ENCODE results near the gene PRDM13. TPM values are rescaled to one million over a fixed set of nuclear protein-coding genes. Genes with fewer than 3 reads are reported as not detected.
"Not testable (repeated sequence)": the region's sequence is repeated elsewhere in the genome, so short reads cannot be mapped to it uniquely, and the experiment has no call there.

The PRDM13 gene
- total RNA-seq, 2 experiments from 2014 or later = not detected

- peak; percentile 49 for DNase-seq
- POLR2A ChIA-PET = interaction anchor here (0.8 to 1.1 kb wide), 2 partner anchors 10 to 45 kb away, joined by 3 read pairs; partner anchors contain the start of gene CCNC
- CTCF ChIA-PET = no interaction called here
- Mint-ChIP-seq H3K36me3 (ENCODE audit: low read depth) (peaks cover 6% of the 10 kb centered on the region), H3K9me3 (ENCODE audit: insufficient read depth) (peaks cover 4% of the 10 kb centered on the region), H3K27ac (no peak overlapping the region), H3K4me1 (ENCODE audit: low read depth) (peaks cover 35% of the 10 kb centered on the region), H3K4me3 (peak overlapping the region; percentile 70), H3K27me3 (ENCODE audit: low read depth) (peaks cover 73% of the 10 kb centered on the region)
- ATAC-seq = peak; percentile 75
Measured at GRCh38 chr6:99613705-99614429, 7.2 kb downstream of the PRDM13 start.

- peak overlapping the region; percentile 3 for H3K27ac Mint-ChIP-seq
- H3K4me1 Mint-ChIP-seq (ENCODE audit: low read depth) = peaks cover 30% of the 10 kb centered on the region
- peak; percentile 32 for ATAC-seq
- peak; percentile 54 for DNase-seq
- peaks cover 6% of the 10 kb centered on the region for H3K36me3 Mint-ChIP-seq (ENCODE audit: low read depth)
- H3K27me3 Mint-ChIP-seq (ENCODE audit: low read depth) = peaks cover 72% of the 10 kb centered on the region
- peaks cover 4% of the 10 kb centered on the region for H3K9me3 Mint-ChIP-seq (ENCODE audit: insufficient read depth)
- POLR2A ChIA-PET = interaction anchor here (0.8 to 1.1 kb wide), 2 partner anchors 10 to 46 kb away, joined by 3 read pairs; partner anchors contain the start of gene CCNC
- peak overlapping the region; percentile 70 for H3K4me3 Mint-ChIP-seq
- CTCF ChIA-PET = no interaction called here
Measured at GRCh38 chr6:99614430-99615186, 8.0 kb downstream of the PRDM13 start.

DNA sequence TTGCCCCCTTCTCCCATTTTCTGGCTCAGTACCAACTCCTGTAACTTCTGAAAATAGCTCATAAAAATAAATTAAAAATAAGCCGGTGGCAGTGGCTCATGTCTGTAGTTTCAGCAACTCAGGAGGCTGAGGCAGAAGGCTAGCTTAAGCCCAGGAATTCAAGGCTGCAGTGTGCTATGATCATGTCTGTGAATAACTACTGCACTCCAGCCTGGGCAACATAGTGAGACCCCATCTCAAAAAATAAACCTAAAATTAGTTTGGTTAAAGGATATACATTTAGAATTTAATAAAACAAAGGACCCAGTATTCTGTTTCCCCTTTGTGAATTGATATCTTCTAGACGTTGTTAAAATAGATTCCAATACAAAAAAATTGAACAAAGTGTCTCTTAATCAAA, 10.5 kb downstream of the PRDM13 start:
- Mint-ChIP-seq H3K36me3 (ENCODE audit: low read depth) (peaks cover 6% of the 10 kb centered on the region), H3K4me3 (no peak overlapping the region), H3K4me1 (ENCODE audit: low read depth) (peaks cover 9% of the 10 kb centered on the region), H3K27ac (no peak overlapping the region), H3K9me3 (ENCODE audit: insufficient read depth) (peaks cover 4% of the 10 kb centered on the region), H3K27me3 (ENCODE audit: low read depth) (peaks cover 68% of the 10 kb centered on the region)
- ChIA-PET POLR2A (no interaction called here), CTCF (interaction anchor here (1.3 kb wide), 1 partner anchor 29 kb away, joined by 4 read pairs; no protein-coding TSS in a partner anchor)
- no peak for ATAC-seq
- no peak for DNase-seq

DNA sequence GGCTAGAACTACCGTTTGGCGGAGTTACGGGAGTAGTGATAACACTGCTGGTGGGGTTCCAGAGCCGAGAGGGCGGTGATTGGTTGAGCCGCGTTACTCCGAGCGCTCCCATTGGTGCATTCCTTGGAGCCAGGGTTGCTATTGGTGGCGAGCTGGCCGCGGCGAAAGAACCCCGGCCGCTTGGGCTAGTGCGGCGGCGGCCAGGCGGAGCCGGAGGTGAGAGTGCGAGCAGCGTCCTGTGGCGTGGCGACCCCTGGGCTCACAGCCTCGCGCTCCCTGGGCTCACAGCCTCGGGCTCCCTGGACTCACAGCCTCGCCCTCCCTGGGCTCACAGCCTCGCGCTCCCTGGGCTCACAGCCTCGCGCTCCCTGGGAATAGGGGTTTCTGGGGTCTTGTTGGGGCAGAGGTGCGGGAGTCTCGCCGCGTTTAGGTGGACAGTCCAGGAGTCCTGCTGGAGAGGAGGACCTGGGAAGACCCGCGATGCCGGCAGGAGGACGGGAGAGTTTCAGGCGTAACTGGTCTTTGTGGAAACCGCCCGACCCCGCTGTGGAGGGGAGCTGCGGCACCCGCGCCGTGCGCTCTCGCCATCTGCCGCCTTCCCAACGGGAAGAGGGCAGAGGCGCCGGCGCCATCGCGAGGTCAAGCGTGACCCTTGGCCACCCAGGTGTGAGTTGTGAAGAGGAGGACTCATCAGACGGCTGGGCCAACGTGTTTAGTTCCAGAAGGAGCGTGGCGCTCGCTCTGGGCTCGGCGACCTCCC, 12.2 kb downstream of the PRDM13 start:
- H3K27ac Mint-ChIP-seq = no peak overlapping the region
- DNase-seq (no peak), ATAC-seq (no peak)
- H3K4me1 Mint-ChIP-seq (ENCODE audit: low read depth) = peaks cover 9% of the 10 kb centered on the region
- H3K27me3 Mint-ChIP-seq (ENCODE audit: low read depth) = peaks cover 71% of the 10 kb centered on the region
- CTCF ChIA-PET = interaction anchor here (1.0 kb wide), 1 partner anchor 30 kb away, joined by 3 read pairs; no protein-coding TSS in a partner anchor
- H3K36me3 Mint-ChIP-seq (ENCODE audit: low read depth) = peaks cover 6% of the 10 kb centered on the region
- POLR2A ChIA-PET = no interaction called here
- H3K4me3 Mint-ChIP-seq = no peak overlapping the region
- H3K9me3 Mint-ChIP-seq (ENCODE audit: insufficient read depth) = peaks cover 4% of the 10 kb centered on the region

DNA sequence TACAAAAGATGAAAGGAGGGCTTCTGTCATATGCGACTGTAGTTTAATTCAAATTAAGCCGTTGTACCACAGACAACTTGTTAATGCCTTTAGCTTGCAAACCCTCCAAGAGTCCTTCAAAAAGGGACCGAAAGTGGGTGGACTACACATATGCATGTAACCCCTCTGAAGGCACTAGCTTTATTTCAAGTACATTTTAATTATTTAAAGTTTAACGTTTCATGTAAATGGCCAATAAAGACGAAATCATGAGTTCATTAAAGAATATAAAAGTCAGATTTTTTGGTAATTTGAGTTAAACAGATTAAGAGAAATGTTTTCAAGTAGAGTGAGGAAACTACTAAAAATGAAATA, 12.8 kb downstream of the PRDM13 start:
- POLR2A ChIA-PET = no interaction called here
- H3K4me1 Mint-ChIP-seq (ENCODE audit: low read depth) = peaks cover 7% of the 10 kb centered on the region
- H3K27ac Mint-ChIP-seq = no peak overlapping the region
- H3K27me3 Mint-ChIP-seq (ENCODE audit: low read depth) = peaks cover 72% of the 10 kb centered on the region
- H3K9me3 Mint-ChIP-seq (ENCODE audit: insufficient read depth) = peaks cover 4% of the 10 kb centered on the region
- no peak for DNase-seq
- no peak overlapping the region for H3K4me3 Mint-ChIP-seq
- CTCF ChIA-PET = no interaction called here
- H3K36me3 Mint-ChIP-seq (ENCODE audit: low read depth) = peaks cover 6% of the 10 kb centered on the region
- ATAC-seq = no peak

DNA sequence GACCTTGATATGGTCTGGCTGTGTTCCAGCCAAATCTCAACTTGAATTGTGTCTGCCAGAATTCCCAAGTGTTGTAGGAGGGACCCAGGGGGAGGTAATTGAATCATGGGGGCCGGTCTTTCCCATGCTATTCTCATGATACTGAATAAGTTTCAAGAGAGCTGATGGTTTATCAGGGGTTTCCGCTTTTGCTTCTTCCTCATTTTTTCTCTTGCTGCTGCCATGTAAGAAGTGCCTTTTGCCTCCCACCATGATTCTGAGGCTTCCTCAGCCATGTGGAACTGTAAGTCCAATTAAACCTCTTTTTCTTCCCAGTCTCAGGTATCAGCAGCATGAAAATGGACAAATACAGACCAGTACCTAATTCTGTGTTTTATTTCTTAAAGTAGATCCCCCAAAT, 15.4 kb downstream of the PRDM13 start:
- POLR2A ChIA-PET; ATAC-seq; DNase-seq; H3K27ac Mint-ChIP-seq; H3K36me3 Mint-ChIP-seq (ENCODE audit: low read depth); H3K9me3 Mint-ChIP-seq (ENCODE audit: insufficient read depth); H3K4me1 Mint-ChIP-seq (ENCODE audit: low read depth); H3K4me3 Mint-ChIP-seq: not testable (repeated sequence)
- CTCF ChIA-PET = interaction anchor here (1.2 kb wide), 1 partner anchor 34 kb away, joined by 3 read pairs; no protein-coding TSS in a partner anchor
- H3K27me3 Mint-ChIP-seq (ENCODE audit: low read depth) = peaks cover 57% of the 10 kb centered on the region

- H3K4me3 Mint-ChIP-seq = no peak overlapping the region
- H3K27ac Mint-ChIP-seq = no peak overlapping the region
- no peaks in the 10 kb centered on the region for H3K4me1 Mint-ChIP-seq (ENCODE audit: low read depth)
- ATAC-seq (no peak), DNase-seq (no peak)
- CTCF ChIA-PET = no interaction called here
- POLR2A ChIA-PET = no interaction called here
- H3K36me3 Mint-ChIP-seq (ENCODE audit: low read depth) = no peaks in the 10 kb centered on the region
- H3K27me3 Mint-ChIP-seq (ENCODE audit: low read depth) = peaks cover 30% of the 10 kb centered on the region
- H3K9me3 Mint-ChIP-seq (ENCODE audit: insufficient read depth) = no peaks in the 10 kb centered on the region
Measured at GRCh38 chr6:99629293-99629692, 22.7 kb downstream of the PRDM13 start.

DNA sequence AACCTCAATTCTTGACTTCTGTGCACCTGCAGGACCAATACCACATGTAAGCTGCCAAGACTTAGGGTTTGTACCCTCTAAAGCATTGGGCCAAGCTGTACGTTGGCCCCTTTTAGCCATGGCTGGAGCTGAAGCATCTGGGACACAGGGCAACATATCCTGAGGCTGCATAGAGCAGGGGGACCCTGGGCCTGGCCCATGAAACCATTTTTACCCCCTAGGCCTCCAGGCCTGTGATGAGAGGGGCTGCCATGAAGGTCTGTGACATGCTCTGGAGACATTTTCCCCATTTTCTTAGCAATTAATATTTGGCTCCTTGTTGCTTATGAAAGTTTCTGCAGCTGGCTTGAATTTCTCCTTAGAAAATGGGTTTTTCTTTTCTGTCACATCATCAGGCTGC, 31.0 kb downstream of the PRDM13 start:
- H3K4me3 Mint-ChIP-seq = no peak overlapping the region
- ChIA-PET CTCF (no interaction called here), POLR2A (no interaction called here)
- ATAC-seq (no peak), DNase-seq (no peak)
- no peak overlapping the region for H3K27ac Mint-ChIP-seq
- H3K36me3 Mint-ChIP-seq (ENCODE audit: low read depth) = no peaks in the 10 kb centered on the region
- H3K9me3 Mint-ChIP-seq (ENCODE audit: insufficient read depth) = peaks cover 7% of the 10 kb centered on the region
- H3K27me3 Mint-ChIP-seq (ENCODE audit: low read depth) = peaks cover 10% of the 10 kb centered on the region
- H3K4me1 Mint-ChIP-seq (ENCODE audit: low read depth) = no peaks in the 10 kb centered on the region

DNA sequence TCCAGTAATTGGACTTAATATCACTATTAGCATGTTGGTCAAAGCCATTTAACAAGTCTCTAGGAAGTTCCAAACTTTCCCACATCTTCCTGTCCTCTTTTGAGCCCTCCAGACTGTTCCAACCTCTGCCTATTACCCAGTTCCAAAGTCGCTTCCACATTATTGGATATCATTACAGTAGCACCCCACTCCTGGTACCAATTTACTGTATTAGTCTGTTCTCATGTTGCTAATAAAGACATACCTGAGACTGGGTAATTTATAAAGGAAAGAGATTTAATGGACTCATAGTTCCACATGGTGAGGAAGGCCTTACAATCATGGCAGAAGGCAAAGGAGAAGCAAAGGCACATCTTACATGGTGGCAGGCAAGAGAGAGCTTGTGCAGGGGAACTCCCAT, 31.7 kb downstream of the PRDM13 start:
- H3K4me1 Mint-ChIP-seq (ENCODE audit: low read depth); H3K27me3 Mint-ChIP-seq (ENCODE audit: low read depth); DNase-seq; POLR2A ChIA-PET; H3K9me3 Mint-ChIP-seq (ENCODE audit: insufficient read depth); H3K4me3 Mint-ChIP-seq; H3K36me3 Mint-ChIP-seq (ENCODE audit: low read depth); H3K27ac Mint-ChIP-seq; CTCF ChIA-PET; ATAC-seq: not testable (repeated sequence)

DNA sequence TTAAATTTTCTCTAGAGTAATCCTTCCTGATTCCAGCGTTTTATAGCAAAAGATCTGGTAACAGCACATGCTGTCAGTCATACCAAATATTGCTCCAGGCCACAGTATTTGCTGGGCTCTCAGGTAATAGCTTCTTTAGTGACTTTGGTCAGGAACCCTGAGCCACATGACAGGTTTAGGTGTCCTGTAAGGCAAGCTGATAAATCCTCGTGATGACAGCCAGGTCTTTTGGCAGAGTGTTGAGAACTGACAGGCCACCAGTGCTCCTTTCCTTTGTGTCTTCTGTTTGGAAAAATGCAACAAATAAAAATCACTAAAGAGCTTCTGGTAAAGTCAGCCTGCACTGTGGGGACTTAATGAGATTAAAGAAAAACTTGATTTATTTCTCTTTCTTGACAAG, 34.6 kb downstream of the PRDM13 start:
- H3K9me3 Mint-ChIP-seq (ENCODE audit: insufficient read depth) = peaks cover 7% of the 10 kb centered on the region
- no peaks in the 10 kb centered on the region for H3K36me3 Mint-ChIP-seq (ENCODE audit: low read depth)
- ChIA-PET CTCF (no interaction called here), POLR2A (no interaction called here)
- peaks cover 12% of the 10 kb centered on the region for H3K27me3 Mint-ChIP-seq (ENCODE audit: low read depth)
- ATAC-seq (no peak), DNase-seq (no peak)
- H3K4me3 Mint-ChIP-seq = no peak overlapping the region
- no peak overlapping the region for H3K27ac Mint-ChIP-seq
- no peaks in the 10 kb centered on the region for H3K4me1 Mint-ChIP-seq (ENCODE audit: low read depth)

DNA sequence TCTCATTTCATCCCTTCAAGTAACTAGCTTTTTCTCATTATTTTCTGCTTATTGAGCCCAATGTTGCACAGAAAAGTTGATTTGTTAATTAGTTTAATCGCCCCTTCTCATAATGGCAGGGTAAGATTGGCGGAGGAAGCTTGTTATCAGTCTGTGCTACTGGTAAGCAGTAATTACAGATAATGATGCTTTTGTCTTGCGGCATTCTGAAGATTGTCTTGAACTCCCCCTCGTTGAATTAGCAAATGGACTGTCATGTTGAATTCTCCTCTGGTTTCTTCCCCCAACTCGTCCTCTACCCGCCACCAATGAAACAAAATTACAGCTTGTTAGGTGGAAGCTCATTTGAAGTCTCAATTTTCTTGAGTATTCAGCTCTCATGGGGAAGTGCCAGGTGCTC, 39.4 kb downstream of the PRDM13 start:
- Mint-ChIP-seq H3K36me3 (ENCODE audit: low read depth) (no peaks in the 10 kb centered on the region), H3K9me3 (ENCODE audit: insufficient read depth) (no peaks in the 10 kb centered on the region), H3K27me3 (ENCODE audit: low read depth) (peaks cover 13% of the 10 kb centered on the region), H3K4me3 (no peak overlapping the region), H3K27ac (no peak overlapping the region), H3K4me1 (ENCODE audit: low read depth) (no peaks in the 10 kb centered on the region)
- no peak for DNase-seq
- ChIA-PET POLR2A (no interaction called here), CTCF (interaction anchor here (1.0 kb wide), 1 partner anchor 40 kb away, joined by 3 read pairs; no protein-coding TSS in a partner anchor)
- no peak for ATAC-seq

DNA sequence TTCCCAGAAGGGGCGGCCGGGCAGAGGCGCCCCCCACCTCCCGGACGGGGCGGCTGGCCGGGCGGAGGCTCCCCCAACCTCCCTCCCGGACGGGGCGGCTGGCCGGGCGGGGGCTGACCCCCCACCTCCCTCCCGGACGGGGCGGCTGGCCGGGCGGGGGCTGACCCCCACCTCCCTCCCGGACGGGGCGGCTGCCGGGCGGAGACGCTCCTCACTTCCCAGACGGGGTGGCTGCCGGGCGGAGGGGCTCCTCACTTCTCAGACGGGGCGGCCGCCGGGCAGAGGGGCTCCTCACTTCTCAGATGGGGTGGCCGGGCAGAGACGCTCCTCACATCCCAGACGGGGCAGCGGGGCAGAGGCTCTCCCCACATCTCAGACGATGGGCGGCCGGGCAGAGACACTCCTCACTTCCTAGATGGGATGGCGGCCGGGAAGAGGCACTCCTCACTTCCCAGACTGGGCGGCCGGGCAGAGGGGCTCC, 43.5 kb downstream of the PRDM13 start:
- DNase-seq; H3K27me3 Mint-ChIP-seq (ENCODE audit: low read depth); ATAC-seq; H3K4me3 Mint-ChIP-seq; H3K36me3 Mint-ChIP-seq (ENCODE audit: low read depth); CTCF ChIA-PET; POLR2A ChIA-PET; H3K4me1 Mint-ChIP-seq (ENCODE audit: low read depth); H3K9me3 Mint-ChIP-seq (ENCODE audit: insufficient read depth); H3K27ac Mint-ChIP-seq: not testable (repeated sequence)

All from activated CD8-positive, alpha-beta T cell treated with anti-CD3 and anti-CD28 coated beads, Interleukin-2, amount 10 ng/mL, durations not matched to agents 7 days and 5 days (primary cell).